ENCODE results near the gene NEURL1B.

- TF ChIP-seq SP1 (IDR thresholded peaks at IDR 0.05) (no peak), FOXK2 (IDR thresholded peaks at IDR 0.05) (no peak), SUZ12 (IDR thresholded peaks at IDR 0.05) (no peak), BHLHE40 (IDR thresholded peaks at IDR 0.05; ENCODE audit: borderline replicate concordance) (no peak), NFRKB (IDR thresholded peaks at IDR 0.05) (no peak), FOXM1 (IDR thresholded peaks at IDR 0.05; ENCODE audit: borderline replicate concordance) (no peak), PKNOX1 (IDR thresholded peaks at IDR 0.05) (no peak), FOXA1 (IDR thresholded peaks at IDR 0.05) (no peak), ELF4 (IDR thresholded peaks at IDR 0.05) (no peak), ZNF384 (IDR thresholded peaks at IDR 0.05) (no peak)
Observed at GRCh38 chr5:172659570-172659908, 18.5 kb downstream of the NEURL1B start.

Measured in HEK293T (cell line).